GM21360 (cell line): ENCODE measurements around the gene PNRC2.

Experiments used
- ATAC-seq: cut with Tn5 transposase; IDR thresholded peaks from one replicate; pipeline ENCODE4 v1.9.1; 2021; ENCODE audit warnings: mild to moderate bottlenecking, moderate library complexity; ENCODE audit not compliant: unreplicated experiment

The PNRC2 gene, protein sequence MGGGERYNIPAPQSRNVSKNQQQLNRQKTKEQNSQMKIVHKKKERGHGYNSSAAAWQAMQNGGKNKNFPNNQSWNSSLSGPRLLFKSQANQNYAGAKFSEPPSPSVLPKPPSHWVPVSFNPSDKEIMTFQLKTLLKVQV

DNA sequence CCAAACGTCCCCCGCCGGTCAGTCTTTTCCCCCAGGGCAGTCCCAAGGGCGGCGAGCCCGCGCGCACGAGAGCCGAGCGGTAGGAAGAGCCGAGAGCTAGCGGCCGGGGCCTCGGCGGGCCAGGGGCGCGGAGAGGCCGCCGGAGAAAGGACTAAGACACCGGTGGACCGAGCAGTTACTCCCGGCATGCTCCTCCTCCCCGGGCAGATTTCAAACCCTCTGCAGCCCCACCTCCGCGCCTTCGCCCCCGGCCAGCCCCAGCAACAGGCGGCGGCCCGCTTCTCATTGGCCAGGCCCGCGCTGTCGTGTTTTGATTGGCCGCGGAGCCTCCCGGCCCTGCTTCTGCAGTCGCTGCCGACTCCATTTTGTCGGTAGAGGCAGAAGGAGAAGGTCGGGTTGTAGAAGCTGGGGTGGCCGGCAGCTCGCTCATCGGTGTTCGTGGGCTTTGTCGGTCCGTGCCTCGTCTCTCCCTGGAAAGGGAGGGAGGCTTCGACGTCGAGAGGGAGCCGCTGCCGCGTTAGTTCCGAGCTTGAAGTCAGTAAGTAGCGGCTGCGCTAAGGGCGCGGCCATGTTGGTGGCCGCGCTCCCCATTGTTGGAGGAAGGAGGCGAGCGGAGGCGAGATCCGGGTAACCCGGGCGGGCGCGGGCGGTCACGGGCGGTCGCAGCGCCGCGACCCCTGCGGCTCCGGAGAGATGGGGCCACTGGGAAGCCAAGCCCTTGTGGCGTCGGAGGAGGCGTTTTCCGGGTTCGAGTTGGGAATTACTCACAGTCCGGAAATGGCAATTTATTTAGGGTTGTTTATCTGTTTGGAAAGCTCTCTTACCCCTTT is at the start of gene PNRC2:
TSS of gene PNRC2 (plus strand) at position 368 of the 830 bp plus-strand sequence. CDS start 1,630 bp downstream, outside the sequence.
- peak; percentile 72 for ATAC-seq

DNA sequence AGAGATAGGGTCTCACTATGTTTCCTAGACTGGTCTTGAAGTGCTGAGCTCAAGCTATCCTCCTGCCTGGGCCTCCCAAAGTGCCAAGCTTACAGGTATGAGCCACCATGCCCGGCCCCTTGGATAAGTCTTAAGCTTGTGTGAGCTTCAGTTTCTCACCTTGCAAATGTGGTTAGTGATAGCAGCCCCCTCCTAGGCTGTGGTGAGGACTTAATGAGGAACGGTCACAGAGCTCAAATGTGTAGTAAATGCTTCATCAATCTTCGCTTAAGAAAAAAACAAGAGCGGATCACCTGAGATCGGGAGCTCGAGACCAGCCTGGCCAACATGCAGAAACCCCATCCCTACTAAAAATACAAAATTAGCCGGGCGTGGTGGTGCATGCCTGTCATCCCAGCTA is 49.5 kb upstream of the PNRC2 start:
- ATAC-seq, result no peak

DNA sequence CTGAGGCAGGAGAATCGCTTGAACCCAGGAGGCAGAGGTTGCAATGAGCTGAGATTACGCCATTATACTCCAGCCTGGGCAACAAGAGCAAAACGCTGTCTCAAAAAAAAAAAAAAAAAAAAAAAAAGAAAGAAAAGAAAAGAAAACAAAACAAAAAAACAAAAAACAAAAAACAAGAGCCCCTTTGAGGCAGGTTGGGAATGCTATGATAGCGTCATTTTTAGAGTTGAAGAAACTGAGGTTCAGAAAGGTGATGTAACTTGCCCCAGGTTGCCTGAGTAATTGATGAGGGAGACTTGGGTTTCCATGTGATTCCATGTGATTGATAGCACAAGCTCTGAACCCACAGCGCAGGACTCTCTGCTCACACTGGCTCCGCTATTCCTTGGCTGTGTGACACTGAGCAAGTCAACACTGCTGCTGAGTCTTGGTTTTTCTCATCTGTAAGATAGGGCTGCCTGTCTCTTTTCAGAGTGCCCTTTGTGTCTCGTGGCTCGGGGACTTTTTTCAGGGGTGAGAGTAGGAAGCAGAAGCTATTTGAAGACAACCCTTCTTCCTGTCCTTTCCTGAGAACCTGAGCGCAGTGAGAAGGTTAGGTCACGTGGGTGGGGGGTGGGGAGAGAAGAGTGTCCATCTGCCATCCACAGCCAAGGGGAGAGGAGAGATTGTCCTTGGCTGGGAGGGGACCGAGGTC is 48.9 kb upstream of the PNRC2 start:
- peak; percentile 31 for ATAC-seq

DNA sequence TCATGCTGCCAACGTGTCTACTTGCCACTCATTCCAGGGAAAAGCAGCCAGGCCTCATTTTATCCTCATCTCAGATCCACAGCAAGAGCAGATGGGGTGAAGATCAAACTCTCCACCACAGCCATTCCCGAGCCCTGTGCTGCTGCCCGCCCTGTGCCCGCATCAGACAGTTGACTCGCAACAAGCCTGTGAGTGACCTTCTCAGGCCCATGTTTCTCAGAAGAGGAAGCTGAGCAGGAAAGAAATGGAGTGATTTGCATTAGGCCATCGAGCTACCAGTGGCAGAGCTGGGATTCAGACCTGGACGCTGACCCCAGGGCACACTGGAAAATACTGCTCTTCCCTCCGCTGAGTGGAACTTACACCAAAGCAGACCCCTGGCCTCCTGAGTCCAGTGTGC is 47.7 kb upstream of the PNRC2 start:
- no peak for ATAC-seq

DNA sequence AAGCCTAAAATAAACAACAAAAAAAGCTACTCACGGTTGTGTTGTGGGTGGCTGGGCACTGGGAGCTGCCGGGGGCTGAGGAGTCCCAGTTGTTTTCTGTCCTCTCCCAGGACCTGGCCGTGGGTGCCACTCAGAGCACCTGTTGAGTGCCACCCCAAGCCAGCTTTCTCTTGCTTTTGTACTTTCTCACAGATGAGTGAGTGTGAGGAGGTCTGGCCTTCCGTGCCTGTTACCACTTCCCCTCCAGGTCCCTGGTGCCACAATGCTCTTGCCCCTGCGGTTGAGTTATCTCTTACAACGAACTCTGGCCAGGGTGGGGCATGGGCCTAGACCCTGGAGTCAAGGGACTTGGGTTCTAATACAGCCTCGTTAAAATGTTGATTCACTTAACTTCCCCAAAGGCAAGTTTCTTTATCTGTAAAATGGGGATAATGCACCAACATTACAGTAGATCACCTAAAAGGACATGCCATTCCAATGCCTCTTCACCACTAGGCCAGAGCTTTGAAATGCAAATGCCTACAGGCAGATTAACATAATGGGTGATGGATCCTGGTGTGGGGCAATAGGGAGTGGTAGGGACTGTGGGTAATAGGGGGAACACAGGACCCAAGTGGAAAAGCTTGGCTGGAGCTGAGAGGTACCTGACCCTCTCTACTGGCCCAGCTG is 46.3 kb upstream of the PNRC2 start, which contains the start of gene CNR2:
TSS of gene CNR2 (minus strand) at position 151 of the 669 bp plus-strand sequence. CDS start 37,745 bp downstream, outside the sequence.
- no peak for ATAC-seq

DNA sequence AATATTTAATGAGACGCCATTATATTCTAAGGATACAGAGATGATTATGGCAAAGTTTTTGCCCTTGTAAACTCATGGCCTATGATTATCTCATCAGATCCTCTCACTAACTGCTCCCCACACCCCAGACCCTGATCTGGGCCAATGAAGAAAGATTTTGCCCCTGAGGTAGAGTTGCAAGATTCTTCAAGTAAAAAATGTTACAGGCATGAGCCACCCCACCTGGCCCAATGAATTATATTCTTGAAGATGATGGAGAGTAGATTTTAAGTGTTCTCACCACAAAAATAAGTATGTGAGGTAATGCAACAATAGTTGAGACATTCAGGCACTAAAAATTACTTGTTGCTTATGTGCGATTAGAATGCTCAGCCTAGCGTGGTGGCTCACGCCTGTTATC is 44.7 kb upstream of the PNRC2 start:
- ATAC-seq, result no peak

DNA sequence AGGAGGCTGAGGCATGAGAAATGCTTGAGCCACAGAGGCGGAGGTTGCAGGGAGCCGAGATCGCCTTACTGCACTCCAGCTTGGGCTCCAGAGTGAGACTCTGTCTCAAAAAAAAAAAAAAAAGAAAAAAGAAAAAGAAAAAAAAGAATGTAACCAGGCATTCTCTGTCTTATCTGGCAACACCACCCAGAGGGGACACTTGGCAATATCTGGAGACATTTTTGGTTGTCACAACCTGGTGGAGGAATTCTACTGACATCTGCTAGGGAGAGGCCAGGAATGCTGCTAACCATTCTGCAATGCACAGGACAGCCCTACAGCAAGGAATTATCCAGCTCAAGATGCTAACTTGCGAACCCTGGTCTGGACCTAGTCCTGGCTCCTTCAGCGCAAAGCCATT is 44.2 kb upstream of the PNRC2 start:
- ATAC-seq, result no peak

DNA sequence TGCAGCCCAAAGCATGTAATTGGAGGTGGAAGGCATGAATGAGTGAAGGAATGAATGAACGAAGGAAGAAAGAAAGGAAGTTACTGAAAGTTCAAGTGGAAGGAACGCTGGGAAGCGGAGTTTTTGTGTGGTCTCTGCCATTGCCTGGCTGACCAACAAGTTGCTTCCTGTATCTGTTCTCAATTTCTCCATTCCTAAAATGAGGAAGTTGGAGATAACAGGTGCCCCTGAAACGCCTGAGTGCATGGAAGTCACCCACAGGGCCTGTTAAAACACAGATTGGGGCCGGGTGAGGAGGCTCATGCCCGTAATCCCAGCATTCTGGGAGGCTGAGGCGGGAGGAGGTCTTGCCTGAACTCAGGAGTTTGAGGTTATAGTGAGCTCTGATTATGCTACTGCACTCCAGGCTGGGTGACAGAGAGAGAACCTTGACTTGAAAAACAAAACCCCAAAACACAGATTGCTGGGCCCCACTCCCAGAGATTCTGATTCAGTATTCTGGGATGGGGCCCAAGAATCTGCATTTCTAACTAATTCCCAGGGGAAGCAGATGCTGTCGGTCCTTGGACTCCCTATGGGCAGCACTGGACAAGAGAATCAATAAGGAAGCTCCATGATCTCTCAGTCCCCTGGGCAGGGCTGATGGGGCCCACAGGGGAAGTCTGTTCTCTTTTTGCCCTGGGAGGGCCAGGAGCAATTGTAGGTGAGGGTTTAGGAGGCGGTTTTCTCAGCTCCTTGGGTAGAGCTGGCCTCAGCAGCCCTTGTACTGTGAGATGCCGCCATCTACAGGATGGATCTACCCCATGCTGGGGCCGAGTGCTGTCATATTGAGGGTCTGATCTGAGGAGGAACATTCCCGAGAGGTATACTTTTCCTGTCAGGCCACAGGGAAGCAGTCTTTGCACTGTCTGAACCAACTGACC is 43.2 kb upstream of the PNRC2 start:
- ATAC-seq, result peak; percentile 40

DNA sequence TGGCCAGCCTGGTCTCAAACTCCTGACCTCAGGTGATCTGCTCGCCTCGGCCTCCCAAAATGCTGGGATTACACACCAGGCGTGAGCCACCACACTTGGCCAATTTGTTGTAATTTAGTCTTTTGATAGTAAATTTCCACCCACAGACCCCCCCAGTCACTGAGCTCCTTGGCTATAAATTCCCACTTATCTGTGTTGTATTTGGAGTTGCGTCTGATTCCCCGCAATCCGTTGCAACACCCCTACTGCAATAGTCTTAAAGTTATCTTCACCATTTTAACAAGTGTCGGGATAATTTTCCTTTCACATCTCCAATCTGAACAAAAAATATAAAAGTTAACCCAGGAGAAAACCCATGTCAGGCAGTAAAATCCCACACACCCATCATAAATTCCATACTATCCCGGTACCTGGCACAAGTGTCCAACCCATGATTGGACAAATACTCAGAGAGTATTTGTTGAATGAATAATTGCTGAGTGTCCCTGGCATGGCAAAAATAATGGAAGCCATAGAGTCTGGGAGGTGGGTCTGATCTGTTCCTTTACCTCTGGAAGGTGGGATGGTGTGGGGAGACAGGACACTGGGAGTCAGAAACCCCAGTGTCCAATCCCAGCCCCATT is 37.2 kb upstream of the PNRC2 start:
- no peak for ATAC-seq

DNA sequence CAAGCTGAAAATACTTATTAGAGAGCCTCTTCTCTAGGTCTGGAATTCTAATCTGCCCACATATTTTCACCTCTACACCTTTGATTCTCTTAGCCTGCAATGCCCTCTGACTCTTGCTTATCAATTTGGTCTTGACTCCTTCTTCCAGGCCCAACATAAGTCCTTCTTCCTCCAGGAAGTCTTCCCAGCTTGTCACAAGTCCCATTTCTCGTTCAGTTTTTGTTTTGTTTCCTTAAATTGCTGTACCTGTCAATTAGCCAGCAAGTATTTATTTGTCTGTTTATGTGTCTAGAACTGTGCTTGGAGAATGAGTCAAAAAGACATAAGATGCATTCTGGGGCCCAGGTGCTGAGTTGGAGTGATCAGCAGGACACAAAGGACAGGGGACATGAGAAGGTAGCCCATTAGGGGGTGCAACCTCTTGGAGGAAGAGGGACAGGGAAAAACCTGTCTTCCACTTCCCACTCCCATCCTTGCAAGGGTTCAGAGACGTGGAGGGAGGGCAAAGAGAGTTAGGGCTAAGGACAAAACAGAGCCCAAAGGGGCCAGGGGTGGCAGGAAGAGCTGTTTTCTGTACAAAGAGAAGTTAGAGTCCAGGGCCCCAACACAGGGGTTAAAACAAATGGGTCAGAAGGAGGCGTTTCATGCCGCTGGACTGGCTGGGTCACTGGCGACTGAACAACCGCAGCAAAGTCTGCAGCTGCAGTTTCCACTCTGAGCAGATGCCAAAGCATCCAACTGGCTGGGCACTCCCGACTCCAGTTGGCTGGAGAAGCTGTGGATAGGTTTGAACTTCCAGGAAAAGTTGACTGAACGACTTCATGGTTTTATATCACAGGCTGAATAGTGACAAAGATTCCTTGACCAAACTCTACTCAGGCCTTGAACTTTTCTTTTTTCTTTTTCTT is 35.8 kb upstream of the PNRC2 start:
- no peak for ATAC-seq

DNA sequence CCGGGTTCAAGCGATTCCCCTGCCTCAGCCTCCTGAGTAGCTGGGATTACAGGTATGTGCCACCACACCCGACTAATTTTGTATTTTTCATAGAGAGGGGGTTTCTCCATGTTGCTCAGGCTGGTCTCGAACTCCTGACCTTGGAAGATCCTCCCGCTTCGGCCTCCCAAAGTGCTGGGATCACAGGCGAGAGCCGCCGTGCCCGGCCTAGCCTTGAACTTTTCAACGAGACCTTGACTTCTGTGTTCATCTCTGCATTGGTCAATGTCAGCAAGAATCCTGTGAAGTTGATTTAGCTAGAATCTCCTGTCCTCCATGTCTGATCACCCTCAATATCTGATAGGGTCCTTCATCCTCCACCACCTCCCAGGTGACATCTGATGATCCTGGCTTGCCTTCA is 35.0 kb upstream of the PNRC2 start:
- no peak for ATAC-seq

DNA sequence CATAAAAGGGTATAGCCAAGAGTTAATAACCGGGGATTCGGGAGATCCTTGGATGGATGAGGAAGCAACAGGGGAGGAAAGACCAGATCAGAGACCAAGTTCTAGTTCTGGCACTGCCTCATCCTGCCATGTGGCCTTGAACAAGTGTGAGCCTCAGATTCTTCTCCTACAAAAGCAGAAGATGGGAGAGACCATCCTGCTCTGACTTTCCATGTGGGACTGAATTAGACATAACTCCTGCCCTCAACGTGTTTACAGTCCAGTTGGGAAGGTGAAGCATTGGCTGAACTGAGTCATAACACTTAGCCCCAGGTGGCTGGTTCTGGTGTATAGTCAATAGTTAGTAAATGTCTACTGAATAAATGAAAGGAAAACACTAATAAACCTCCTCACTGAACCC is 34.3 kb upstream of the PNRC2 start:
- no peak for ATAC-seq

DNA sequence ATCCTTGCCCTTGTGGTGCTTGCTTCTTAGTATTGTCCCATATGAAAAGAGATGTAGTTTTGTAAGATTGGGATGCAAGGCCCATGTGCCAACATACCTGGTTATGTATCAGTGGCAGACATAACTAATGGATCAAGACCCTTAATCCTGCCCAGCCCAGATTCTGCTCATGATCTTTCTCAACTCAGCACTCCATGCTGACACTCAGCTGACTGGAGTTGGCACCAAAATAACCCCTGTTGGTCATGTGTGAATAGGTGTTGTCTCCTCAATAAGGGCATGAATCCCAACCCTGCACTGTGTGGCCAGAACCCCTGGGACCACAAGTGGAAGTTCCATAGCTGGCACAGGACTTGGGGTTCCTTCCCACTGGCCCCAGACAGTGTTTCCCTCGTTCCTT is 32.5 kb upstream of the PNRC2 start:
- ATAC-seq, result no peak

DNA sequence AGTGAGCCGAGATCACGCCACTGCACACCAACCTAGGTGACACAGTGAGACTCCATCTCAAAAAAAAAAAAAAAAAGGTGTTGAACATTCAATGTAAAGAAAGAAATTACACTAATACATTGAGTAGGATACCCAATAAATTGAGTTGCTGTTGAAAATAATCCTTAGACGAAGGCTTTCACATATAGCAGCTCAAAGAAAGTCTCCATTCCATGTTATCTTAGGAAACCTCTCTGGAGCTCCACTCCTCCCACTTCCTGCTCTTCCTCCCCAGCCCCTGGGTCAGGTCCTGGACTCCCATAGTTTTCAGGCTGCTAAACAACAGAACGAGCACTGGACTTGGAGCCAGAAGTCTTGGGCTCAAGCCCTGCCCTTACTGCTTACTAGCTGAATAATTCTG is 30.8 kb upstream of the PNRC2 start:
- ATAC-seq, result no peak

DNA sequence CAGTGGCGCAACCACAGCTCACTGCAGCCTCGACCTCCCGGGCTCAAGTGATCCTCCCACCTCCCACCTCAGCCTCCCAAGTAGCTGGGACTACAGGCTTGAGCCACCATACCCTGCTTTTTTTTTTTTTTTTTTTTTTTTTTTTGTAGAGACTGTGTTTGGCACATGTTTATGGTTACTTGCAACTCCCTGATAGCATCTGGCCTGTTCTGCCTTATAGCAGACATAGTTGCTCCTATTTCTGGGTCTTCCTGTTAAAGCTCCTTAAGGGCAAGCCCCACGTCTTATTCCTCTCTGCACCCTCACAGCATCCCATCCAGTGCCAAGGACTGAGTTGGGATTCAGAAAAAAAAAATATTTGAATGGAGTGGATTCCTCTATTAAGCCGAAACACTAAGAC is 29.4 kb upstream of the PNRC2 start:
- no peak for ATAC-seq

DNA sequence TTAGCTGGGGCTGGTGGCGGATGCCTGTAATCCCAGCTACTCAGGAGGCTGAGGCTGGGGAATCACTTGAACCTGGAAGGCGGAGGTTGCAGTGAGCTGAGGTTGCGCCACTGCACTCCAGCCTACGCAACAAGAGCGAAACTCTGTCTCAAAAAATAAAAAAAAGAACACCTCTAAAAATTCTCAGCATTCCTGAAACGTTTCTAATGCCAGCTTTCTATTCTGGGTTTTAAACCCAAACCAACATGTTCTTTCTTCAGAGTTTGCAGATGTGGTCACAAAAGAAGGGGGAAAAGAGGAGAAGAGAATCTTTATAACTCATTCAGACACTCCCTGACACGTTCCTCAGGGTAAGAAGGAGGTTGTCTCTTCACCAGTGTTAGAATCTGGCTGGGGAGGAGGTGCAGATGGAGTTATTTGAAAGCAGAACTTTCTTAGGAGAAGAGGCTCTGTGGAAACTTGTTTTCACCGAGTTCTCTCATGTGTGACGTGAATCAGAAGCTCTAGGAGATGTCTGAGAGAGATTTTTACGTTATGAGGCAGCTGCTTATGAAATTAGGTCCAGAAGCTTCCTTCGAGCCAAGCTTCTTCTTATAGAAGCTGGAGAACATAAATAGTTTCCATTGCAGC is 28.7 kb upstream of the PNRC2 start:
- no peak for ATAC-seq

DNA sequence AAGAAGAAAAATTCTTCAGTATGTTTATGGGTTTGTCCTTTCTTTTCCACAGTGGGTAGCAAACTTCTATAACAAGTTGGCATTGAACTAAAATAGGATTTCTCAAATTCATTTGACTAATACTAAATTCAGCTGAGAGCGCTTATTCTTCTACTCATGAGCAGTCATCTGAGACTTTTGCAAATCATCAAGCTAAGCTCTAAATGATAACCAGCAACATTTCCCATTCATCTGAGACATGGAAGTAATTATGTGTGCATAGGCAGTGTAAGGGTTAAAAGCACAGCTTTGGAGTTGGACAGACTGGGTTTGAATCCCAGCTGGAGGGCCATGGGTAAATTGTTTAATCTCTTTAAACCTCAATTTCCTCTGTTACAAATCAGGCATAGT is 28.1 kb upstream of the PNRC2 start:
- no peak for ATAC-seq

DNA sequence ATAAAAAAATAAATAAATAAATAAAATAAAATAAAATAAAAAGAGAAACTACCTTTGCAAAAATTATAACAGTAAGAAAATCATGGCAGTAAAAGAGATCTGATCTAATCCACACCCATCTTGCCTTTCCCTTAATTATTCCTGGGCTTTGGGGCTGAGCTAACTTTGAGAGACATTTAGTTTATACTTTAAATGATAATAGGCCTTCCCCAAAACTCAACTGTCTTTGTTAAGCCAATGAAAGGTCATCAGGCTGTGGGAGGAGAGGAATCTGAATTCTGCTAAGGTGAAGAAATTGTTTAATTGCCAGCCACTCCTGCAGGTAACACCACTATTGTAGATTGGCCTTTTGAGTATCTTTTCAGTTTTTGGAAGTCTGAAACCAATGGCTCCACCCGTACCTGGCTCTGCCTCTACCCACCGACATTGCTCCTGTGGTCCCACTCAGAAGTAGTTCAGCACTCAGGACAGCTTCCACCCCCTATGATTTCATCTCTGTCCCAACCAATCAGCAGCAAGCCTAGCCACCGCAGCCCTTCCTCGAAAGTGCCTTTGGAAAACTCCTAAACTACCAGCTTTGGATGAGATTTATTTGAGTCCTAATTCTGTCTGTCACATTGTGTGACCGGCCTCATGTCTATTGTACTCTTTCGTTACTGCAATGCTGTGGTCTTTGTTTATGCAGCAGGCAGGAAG is 23.0 kb upstream of the PNRC2 start:
- ATAC-seq, result no peak
